Measurements from ENCODE around the gene OGN. TPM values are rescaled to one million over a fixed set of nuclear protein-coding genes. Genes with fewer than 3 reads are reported as not detected.

OGN gene
- total and polyA plus RNA-seq, 3 experiments from 2014 or later, result 0.18 TPM; not detected in 2

DNA sequence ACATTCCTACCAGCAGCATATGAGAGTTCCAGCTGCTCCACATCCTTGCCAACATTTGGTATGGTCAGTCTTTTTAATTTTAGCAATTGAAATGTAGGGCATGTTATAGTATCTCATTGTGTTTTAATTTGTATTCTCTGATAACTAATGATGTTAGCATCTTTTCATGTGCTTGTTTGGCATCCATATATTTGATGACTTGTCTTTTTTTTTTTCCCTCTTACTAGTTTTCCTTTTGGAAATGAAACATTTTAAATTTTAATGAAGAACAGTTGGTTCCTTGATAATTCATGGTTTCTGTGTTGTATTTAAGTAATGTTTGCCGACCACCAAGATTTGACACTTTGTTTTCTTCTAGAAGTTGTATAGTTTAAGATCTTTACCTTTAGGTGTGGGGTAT is 8.8 kb downstream of the OGN start:
- Histone ChIP-seq H3K4me3 (ENCODE audit: low read length) (no peak overlapping the region), H3K4me1 (ENCODE audit: insufficient read depth, low read length) (no peaks in the 10 kb centered on the region), H3K9me3 (ENCODE audit: low read length) (no peaks in the 10 kb centered on the region), H3K36me3 (ENCODE audit: insufficient read depth, low read length) (no peaks in the 10 kb centered on the region), H3K27ac (ENCODE audit: low read depth, low read length) (no peak overlapping the region), H3K27me3 (ENCODE audit: insufficient read depth, low read length, poor library complexity, severe bottlenecking) (no peaks in the 10 kb centered on the region)
- ChIA-PET CTCF (no interaction called here), POLR2A (no interaction called here)
- DNase-seq, result no peak
- H3K4me1 Mint-ChIP-seq, result no peaks in the 10 kb centered on the region
- H3K27ac Mint-ChIP-seq, result no peak overlapping the region
- H3K9me3 Mint-ChIP-seq, result no peaks in the 10 kb centered on the region
- H3K4me3 Mint-ChIP-seq, result no peak overlapping the region
- H3K27me3 Mint-ChIP-seq, result no peaks in the 10 kb centered on the region
- H3K36me3 Mint-ChIP-seq, result peaks cover 0 to 2% (median 0%) of the 10 kb centered on the region in 3 donors

- no peak for DNase-seq
- ChIA-PET POLR2A (no interaction called here), CTCF (no interaction called here)
- no peak overlapping the region for H3K27ac ChIP-seq (ENCODE audit: low read depth, low read length)
- no peaks in the 10 kb centered on the region for H3K9me3 Mint-ChIP-seq
- H3K27ac Mint-ChIP-seq, result peak overlapping the region in 1 of 8 donors; percentile 54
- no peaks in the 10 kb centered on the region for H3K4me1 Mint-ChIP-seq
- no peaks in the 10 kb centered on the region for H3K4me1 ChIP-seq (ENCODE audit: insufficient read depth, low read length)
- H3K36me3 ChIP-seq (ENCODE audit: insufficient read depth, low read length), result no peaks in the 10 kb centered on the region
- peaks cover 0 to 2% (median 0%) of the 10 kb centered on the region in 3 donors for H3K36me3 Mint-ChIP-seq
- H3K9me3 ChIP-seq (ENCODE audit: low read length), result no peaks in the 10 kb centered on the region
- no peak overlapping the region for H3K4me3 ChIP-seq (ENCODE audit: low read length)
- no peak overlapping the region for H3K4me3 Mint-ChIP-seq
- H3K27me3 ChIP-seq (ENCODE audit: insufficient read depth, low read length, poor library complexity, severe bottlenecking), result no peaks in the 10 kb centered on the region
- no peaks in the 10 kb centered on the region for H3K27me3 Mint-ChIP-seq
Observed at GRCh38 chr9:92393686-92394085, 10.7 kb downstream of the OGN start.

- Histone ChIP-seq H3K9me3 (ENCODE audit: low read length) (no peaks in the 10 kb centered on the region), H3K36me3 (ENCODE audit: insufficient read depth, low read length) (no peaks in the 10 kb centered on the region), H3K27ac (ENCODE audit: low read depth, low read length) (no peak overlapping the region), H3K27me3 (ENCODE audit: insufficient read depth, low read length, poor library complexity, severe bottlenecking) (no peaks in the 10 kb centered on the region), H3K4me1 (ENCODE audit: insufficient read depth, low read length) (no peaks in the 10 kb centered on the region), H3K4me3 (ENCODE audit: low read length) (no peak overlapping the region)
- H3K9me3 Mint-ChIP-seq, result no peaks in the 10 kb centered on the region
- peaks cover 0 to 2% (median 0%) of the 10 kb centered on the region in 3 donors for H3K36me3 Mint-ChIP-seq
- H3K4me1 Mint-ChIP-seq, result no peaks in the 10 kb centered on the region
- no peak overlapping the region for H3K27ac Mint-ChIP-seq
- no peak overlapping the region for H3K4me3 Mint-ChIP-seq
- DNase-seq, result no peak
- POLR2A ChIA-PET, result no interaction called here
- no peaks in the 10 kb centered on the region for H3K27me3 Mint-ChIP-seq
- CTCF ChIA-PET, result no interaction called here
Observed at GRCh38 chr9:92392690-92393089, 11.7 kb downstream of the OGN start.

DNA sequence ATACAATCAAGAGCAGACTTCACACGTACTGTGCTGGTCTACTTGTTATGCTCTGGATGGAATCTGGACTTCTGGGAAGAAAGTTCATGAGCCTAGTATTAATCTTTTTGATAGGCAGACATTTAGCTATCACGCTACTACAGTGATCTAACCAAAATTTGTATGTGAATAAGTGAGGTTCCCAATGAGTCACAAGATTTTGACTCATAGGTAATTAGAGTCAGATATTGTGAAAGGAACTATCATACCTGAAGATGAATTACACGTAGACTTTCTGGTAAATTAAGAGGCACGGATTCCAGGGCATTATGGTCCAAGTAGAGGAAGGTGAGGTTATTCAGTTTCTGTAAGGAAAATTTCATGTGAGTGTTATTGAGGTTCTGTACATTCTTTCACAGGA is 18.4 kb downstream of the OGN start:
- H3K4me1 ChIP-seq (ENCODE audit: insufficient read depth, low read length), result no peaks in the 10 kb centered on the region
- Mint-ChIP-seq H3K36me3 (peaks cover 0 to 9% (median 3%) of the 10 kb centered on the region in 3 donors), H3K27me3 (no peaks in the 10 kb centered on the region), H3K4me1 (peaks cover 0 to 6% (median 2%) of the 10 kb centered on the region in 3 donors), H3K27ac (no peak overlapping the region), H3K4me3 (no peak overlapping the region), H3K9me3 (no peaks in the 10 kb centered on the region)
- ChIA-PET CTCF (no interaction called here), POLR2A (no interaction called here)
- no peak overlapping the region for H3K4me3 ChIP-seq (ENCODE audit: low read length)
- H3K36me3 ChIP-seq (ENCODE audit: insufficient read depth, low read length), result no peaks in the 10 kb centered on the region
- DNase-seq, result no peak
- H3K9me3 ChIP-seq (ENCODE audit: low read length), result no peaks in the 10 kb centered on the region
- H3K27ac ChIP-seq (ENCODE audit: low read depth, low read length), result no peak overlapping the region
- H3K27me3 ChIP-seq (ENCODE audit: insufficient read depth, low read length, poor library complexity, severe bottlenecking), result no peaks in the 10 kb centered on the region

GRCh38 chr9:92385477-92385876 is 18.9 kb downstream of the OGN start:
- Histone ChIP-seq H3K9me3 (ENCODE audit: low read length) (no peaks in the 10 kb centered on the region), H3K36me3 (ENCODE audit: insufficient read depth, low read length) (no peaks in the 10 kb centered on the region), H3K4me3 (ENCODE audit: low read length) (no peak overlapping the region), H3K4me1 (ENCODE audit: insufficient read depth, low read length) (no peaks in the 10 kb centered on the region), H3K27me3 (ENCODE audit: insufficient read depth, low read length, poor library complexity, severe bottlenecking) (no peaks in the 10 kb centered on the region), H3K27ac (ENCODE audit: low read depth, low read length) (no peak overlapping the region)
- POLR2A ChIA-PET, result no interaction called here
- H3K27ac Mint-ChIP-seq, result peak overlapping the region in 1 of 8 donors; percentile 30
- CTCF ChIA-PET, result no interaction called here
- no peaks in the 10 kb centered on the region for H3K27me3 Mint-ChIP-seq
- H3K4me1 Mint-ChIP-seq, result peaks cover 0 to 6% (median 2%) of the 10 kb centered on the region in 3 donors
- peaks cover 0 to 9% (median 3%) of the 10 kb centered on the region in 3 donors for H3K36me3 Mint-ChIP-seq
- no peak overlapping the region for H3K4me3 Mint-ChIP-seq
- H3K9me3 Mint-ChIP-seq, result no peaks in the 10 kb centered on the region
- DNase-seq, result no peak

DNA sequence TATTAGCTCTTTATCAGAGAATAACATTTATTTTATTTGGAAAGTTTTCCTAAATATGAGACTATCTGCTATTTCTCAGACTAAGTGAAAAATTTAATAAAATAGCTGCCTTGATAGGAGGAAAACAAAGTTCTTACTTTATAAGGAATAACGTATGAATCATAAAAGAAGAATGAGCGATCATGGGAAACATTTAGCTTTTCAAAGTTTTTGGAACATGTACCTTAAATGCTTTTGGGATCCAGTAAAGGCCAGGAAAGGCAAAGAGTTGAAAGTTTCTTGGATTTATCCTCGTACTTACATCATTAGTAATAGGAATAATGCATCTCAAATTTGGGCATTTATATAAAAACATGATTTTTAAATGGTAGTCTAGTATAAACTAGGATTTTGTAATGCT is 19.4 kb downstream of the OGN start:
- no peaks in the 10 kb centered on the region for H3K27me3 Mint-ChIP-seq
- no peaks in the 10 kb centered on the region for H3K9me3 Mint-ChIP-seq
- no peak overlapping the region for H3K27ac Mint-ChIP-seq
- DNase-seq, result no peak
- no peaks in the 10 kb centered on the region for H3K4me1 ChIP-seq (ENCODE audit: insufficient read depth, low read length)
- no peak overlapping the region for H3K27ac ChIP-seq (ENCODE audit: low read depth, low read length)
- ChIA-PET POLR2A (no interaction called here), CTCF (no interaction called here)
- no peak overlapping the region for H3K4me3 ChIP-seq (ENCODE audit: low read length)
- H3K36me3 ChIP-seq (ENCODE audit: insufficient read depth, low read length), result no peaks in the 10 kb centered on the region
- H3K9me3 ChIP-seq (ENCODE audit: low read length), result no peaks in the 10 kb centered on the region
- H3K4me1 Mint-ChIP-seq, result peaks cover 0 to 6% (median 2%) of the 10 kb centered on the region in 3 donors
- peaks cover 0 to 9% (median 3%) of the 10 kb centered on the region in 3 donors for H3K36me3 Mint-ChIP-seq
- no peak overlapping the region for H3K4me3 Mint-ChIP-seq
- H3K27me3 ChIP-seq (ENCODE audit: insufficient read depth, low read length, poor library complexity, severe bottlenecking), result no peaks in the 10 kb centered on the region

GRCh38 chr9:92384375-92384774 is 20.0 kb downstream of the OGN start:
- Histone ChIP-seq H3K36me3 (ENCODE audit: insufficient read depth, low read length) (no peaks in the 10 kb centered on the region), H3K27me3 (ENCODE audit: insufficient read depth, low read length, poor library complexity, severe bottlenecking) (no peaks in the 10 kb centered on the region), H3K4me3 (ENCODE audit: low read length) (no peak overlapping the region), H3K4me1 (ENCODE audit: insufficient read depth, low read length) (no peaks in the 10 kb centered on the region), H3K27ac (ENCODE audit: low read depth, low read length) (no peak overlapping the region), H3K9me3 (ENCODE audit: low read length) (no peaks in the 10 kb centered on the region)
- no peak overlapping the region for H3K4me3 Mint-ChIP-seq
- CTCF ChIA-PET, result no interaction called here
- H3K27me3 Mint-ChIP-seq, result no peaks in the 10 kb centered on the region
- no peaks in the 10 kb centered on the region for H3K9me3 Mint-ChIP-seq
- peaks cover 0 to 13% (median 3%) of the 10 kb centered on the region in 3 donors for H3K36me3 Mint-ChIP-seq
- DNase-seq, result no peak
- POLR2A ChIA-PET, result no interaction called here
- no peak overlapping the region for H3K27ac Mint-ChIP-seq
- peaks cover 4 to 11% (median 5%) of the 10 kb centered on the region in 3 donors for H3K4me1 Mint-ChIP-seq

DNA sequence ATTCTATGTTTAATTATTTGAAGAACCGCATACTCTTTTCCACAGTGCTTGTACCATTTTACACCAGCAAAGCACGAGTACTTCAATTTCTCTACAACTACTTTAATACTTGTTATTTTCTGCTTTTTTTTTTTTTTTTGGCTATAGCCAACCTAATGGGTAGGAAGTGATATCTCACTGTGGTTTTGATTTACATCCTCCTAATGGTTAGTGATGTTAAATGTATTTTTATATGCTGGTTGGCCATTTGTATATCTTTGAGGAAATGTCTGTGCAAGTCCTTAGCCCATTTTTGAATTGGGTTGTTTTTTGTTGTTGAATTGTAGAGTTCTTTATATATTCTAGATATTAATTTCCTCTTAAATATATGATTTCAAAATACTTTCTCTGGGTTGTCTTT is 22.6 kb downstream of the OGN start:
- ChIA-PET CTCF (no interaction called here), POLR2A (no interaction called here)
- no peaks in the 10 kb centered on the region for H3K27me3 ChIP-seq (ENCODE audit: insufficient read depth, low read length, poor library complexity, severe bottlenecking)
- H3K27me3 Mint-ChIP-seq, result peaks cover 0 to 2% of the 10 kb centered on the region in 2 donors
- H3K4me1 Mint-ChIP-seq, result peaks cover 9 to 28% (median 17%) of the 10 kb centered on the region in 3 donors
- H3K4me1 ChIP-seq (ENCODE audit: insufficient read depth, low read length), result no peaks in the 10 kb centered on the region
- H3K36me3 Mint-ChIP-seq, result peaks cover 0 to 19% (median 2%) of the 10 kb centered on the region in 3 donors
- H3K9me3 ChIP-seq (ENCODE audit: low read length), result no peaks in the 10 kb centered on the region
- H3K27ac ChIP-seq (ENCODE audit: low read depth, low read length), result no peak overlapping the region
- no peak overlapping the region for H3K4me3 ChIP-seq (ENCODE audit: low read length)
- no peak for DNase-seq
- H3K9me3 Mint-ChIP-seq, result peaks cover 0 to 3% (median 0%) of the 10 kb centered on the region in 5 donors
- H3K36me3 ChIP-seq (ENCODE audit: insufficient read depth, low read length), result no peaks in the 10 kb centered on the region
- no peak overlapping the region for H3K4me3 Mint-ChIP-seq
- no peak overlapping the region for H3K27ac Mint-ChIP-seq

DNA sequence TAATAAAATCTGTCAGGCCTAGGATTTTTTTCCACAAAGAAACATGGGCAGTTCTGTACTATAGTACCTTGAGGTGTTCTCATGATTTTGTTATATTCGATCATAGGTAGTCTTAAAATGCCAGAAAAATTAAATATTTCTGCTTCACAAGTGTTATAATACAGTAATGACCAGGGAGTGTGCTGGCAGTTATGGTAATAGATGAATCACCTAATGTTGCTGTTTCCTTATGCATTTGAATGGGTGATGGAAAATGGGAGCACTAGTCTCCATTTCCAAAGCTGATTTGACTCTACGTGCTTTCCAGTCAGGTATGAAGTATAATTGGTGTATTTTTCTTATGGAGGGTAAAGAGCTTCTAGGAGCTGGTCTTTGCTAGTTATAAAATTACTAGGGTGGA is 23.8 kb downstream of the OGN start:
- DNase-seq, result no peak

More for the DNA sequence above, 23.8 kb downstream of the OGN start:
- H3K27me3 Mint-ChIP-seq, result peaks cover 0 to 2% of the 10 kb centered on the region in 2 donors
- ChIA-PET POLR2A (no interaction called here), CTCF (no interaction called here)
- Histone ChIP-seq H3K36me3 (ENCODE audit: insufficient read depth, low read length) (no peaks in the 10 kb centered on the region), H3K27me3 (ENCODE audit: insufficient read depth, low read length, poor library complexity, severe bottlenecking) (no peaks in the 10 kb centered on the region), H3K27ac (ENCODE audit: low read depth, low read length) (no peak overlapping the region), H3K4me1 (ENCODE audit: insufficient read depth, low read length) (no peaks in the 10 kb centered on the region), H3K9me3 (ENCODE audit: low read length) (peaks cover 5% of the 10 kb centered on the region), H3K4me3 (ENCODE audit: low read length) (no peak overlapping the region)
- peaks cover 0 to 19% (median 4%) of the 10 kb centered on the region in 3 donors for H3K36me3 Mint-ChIP-seq
- no peak overlapping the region for H3K27ac Mint-ChIP-seq
- H3K4me3 Mint-ChIP-seq, result no peak overlapping the region
- peaks cover 9 to 28% (median 17%) of the 10 kb centered on the region in 3 donors for H3K4me1 Mint-ChIP-seq
- H3K9me3 Mint-ChIP-seq, result peaks cover 4 to 10% (median 5%) of the 10 kb centered on the region in 5 donors
